HG03439 (cell line): ENCODE data around the gene MUC3A.
A peak's percentile ranks its signal among the peaks of the same experiment; 100 is the strongest.
"Not testable (repeated sequence)": the region's sequence is repeated elsewhere in the genome, so short reads cannot be mapped to it uniquely, and the experiment has no call there.

Source experiments
- ATAC-seq: cut with Tn5 transposase; IDR thresholded peaks from one replicate; pipeline ENCODE4 v1.9.1; 2021; ENCODE audit warnings: mild to moderate bottlenecking, moderate library complexity; ENCODE audit not compliant: unreplicated experiment

MUC3A gene

GRCh38 chr7:100971111-100972001, 22.0 kb downstream of the MUC3A start:
- no peak for ATAC-seq

- no peak for ATAC-seq
Observed at GRCh38 chr7:100972002-100972347, 22.6 kb downstream of the MUC3A start.

- no peak for ATAC-seq
Observed at GRCh38 chr7:100974021-100974420, 24.7 kb downstream of the MUC3A start.

GRCh38 chr7:100975371-100975821, 26.1 kb downstream of the MUC3A start:
- ATAC-seq, result no peak

GRCh38 chr7:100978300-100978699, 29.0 kb downstream of the MUC3A start:
- ATAC-seq, result no peak

- no peak for ATAC-seq
Observed at GRCh38 chr7:100983451-100984187, 34.3 kb downstream of the MUC3A start.

GRCh38 chr7:100984241-100984918, 35.0 kb downstream of the MUC3A start:
- not testable (repeated sequence) for ATAC-seq

- ATAC-seq, result not testable (repeated sequence)
Observed at GRCh38 chr7:100985033-100985797, 35.9 kb downstream of the MUC3A start.

GRCh38 chr7:100991631-100992030, 42.3 kb downstream of the MUC3A start:
- ATAC-seq, result no peak

- not testable (repeated sequence) for ATAC-seq
Observed at GRCh38 chr7:100992280-100992679, 42.9 kb downstream of the MUC3A start.

- ATAC-seq, result not testable (repeated sequence)
Observed at GRCh38 chr7:100994671-100995070, 45.3 kb downstream of the MUC3A start.

GRCh38 chr7:100998530-100998929, 49.2 kb downstream of the MUC3A start:
- ATAC-seq, result not testable (repeated sequence)

- not testable (repeated sequence) for ATAC-seq
Observed at GRCh38 chr7:100999334-100999733, 50.0 kb downstream of the MUC3A start.

GRCh38 chr7:101000025-101000424, 50.7 kb downstream of the MUC3A start:
- ATAC-seq, result not testable (repeated sequence)

GRCh38 chr7:101002333-101002732, 53.0 kb downstream of the MUC3A start:
- not testable (repeated sequence) for ATAC-seq

- ATAC-seq, result not testable (repeated sequence)
Observed at GRCh38 chr7:101007361-101007760, 58.0 kb downstream of the MUC3A start.

- no peak for ATAC-seq
Observed at GRCh38 chr7:101009629-101010028, 60.3 kb downstream of the MUC3A start.

- ATAC-seq, result no peak
Observed at GRCh38 chr7:101012931-101013330, 63.6 kb downstream of the MUC3A start.

GRCh38 chr7:101015626-101016025, 66.3 kb downstream of the MUC3A start:
- no peak for ATAC-seq

- ATAC-seq, result peak; percentile 69
Observed at GRCh38 chr7:101017064-101017777, 67.9 kb downstream of the MUC3A start.
